ENCODE results near the gene OASL. TPM values are rescaled to one million over a fixed set of nuclear protein-coding genes. Genes with fewer than 3 reads are reported as not detected.

OASL gene
- polyA plus RNA-seq, 1 donor from 2014 or later = 0.42 TPM

DNA sequence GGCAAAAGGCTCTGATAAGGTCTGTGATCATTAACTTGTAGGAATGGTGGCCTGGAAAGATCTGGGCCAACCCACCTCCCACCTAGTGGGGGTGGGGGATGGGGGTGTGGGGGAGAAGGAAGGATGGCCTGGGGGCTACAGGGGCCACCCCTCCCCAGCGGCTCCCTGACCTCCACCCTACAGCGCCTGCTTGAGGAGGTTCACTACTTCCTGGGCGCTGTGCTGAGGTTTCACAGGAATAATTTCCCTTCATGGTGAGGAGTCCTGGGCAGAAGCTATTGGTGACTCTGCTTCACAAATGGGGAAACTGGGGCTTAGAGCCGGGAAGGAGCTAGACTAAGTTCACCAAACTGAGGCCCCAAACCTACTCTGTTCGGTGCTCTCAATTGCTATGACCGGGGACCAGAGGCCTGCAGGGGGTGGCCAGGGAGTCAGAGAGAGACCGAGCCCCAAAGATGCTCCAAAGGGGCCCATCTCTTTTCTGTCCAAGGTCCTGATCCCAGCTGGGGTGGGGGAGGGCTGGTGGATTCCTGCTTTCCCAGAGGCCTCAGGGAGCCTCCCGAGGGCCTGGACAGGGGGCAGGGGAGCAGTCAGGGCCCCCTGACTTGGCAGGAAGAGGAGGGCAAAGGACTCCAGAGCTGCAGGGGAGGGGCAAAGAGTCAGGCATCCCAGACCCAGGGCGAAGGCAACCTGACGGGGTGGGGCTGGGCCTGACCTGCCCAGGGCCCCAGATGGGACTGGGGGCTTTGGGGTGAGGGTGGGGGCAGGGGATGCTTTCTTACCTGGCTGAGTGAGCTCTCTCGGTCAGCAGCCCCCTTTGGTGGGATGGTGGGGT, 59.0 kb downstream of the OASL start:
- Histone ChIP-seq H3F3A (ENCODE audit: insufficient read depth, low read length, poor library complexity, severe bottlenecking) (no peaks in the 10 kb centered on the region), H3K36me3 (ENCODE audit: insufficient read depth, low read length) (no peaks in the 10 kb centered on the region), H3K9me2 (ENCODE audit: insufficient read depth, low read length) (no peaks in the 10 kb centered on the region), H4K20me1 (ENCODE audit: insufficient read depth) (no peaks in the 10 kb centered on the region), H2AFZ (ENCODE audit: low read depth, low read length) (no peak overlapping the region), H3K4me2 (ENCODE audit: low read length) (no peak overlapping the region), H3K27me3 (ENCODE audit: insufficient read depth, low read depth, low read length) (no peaks in the 10 kb centered on the region), H3K9me3 (ENCODE audit: low read length) (no peaks in the 10 kb centered on the region), H3K4me3 (ENCODE audit: low read length) (no peak overlapping the region), H3K9ac (ENCODE audit: low read length) (no peak overlapping the region), H3K79me2 (replicated peaks; ENCODE audit: insufficient read depth, low read length) (no peaks in the 10 kb centered on the region), H3K27ac (ENCODE audit: low read length) (no peak overlapping the region)
- TF ChIP-seq, protein P1, sequence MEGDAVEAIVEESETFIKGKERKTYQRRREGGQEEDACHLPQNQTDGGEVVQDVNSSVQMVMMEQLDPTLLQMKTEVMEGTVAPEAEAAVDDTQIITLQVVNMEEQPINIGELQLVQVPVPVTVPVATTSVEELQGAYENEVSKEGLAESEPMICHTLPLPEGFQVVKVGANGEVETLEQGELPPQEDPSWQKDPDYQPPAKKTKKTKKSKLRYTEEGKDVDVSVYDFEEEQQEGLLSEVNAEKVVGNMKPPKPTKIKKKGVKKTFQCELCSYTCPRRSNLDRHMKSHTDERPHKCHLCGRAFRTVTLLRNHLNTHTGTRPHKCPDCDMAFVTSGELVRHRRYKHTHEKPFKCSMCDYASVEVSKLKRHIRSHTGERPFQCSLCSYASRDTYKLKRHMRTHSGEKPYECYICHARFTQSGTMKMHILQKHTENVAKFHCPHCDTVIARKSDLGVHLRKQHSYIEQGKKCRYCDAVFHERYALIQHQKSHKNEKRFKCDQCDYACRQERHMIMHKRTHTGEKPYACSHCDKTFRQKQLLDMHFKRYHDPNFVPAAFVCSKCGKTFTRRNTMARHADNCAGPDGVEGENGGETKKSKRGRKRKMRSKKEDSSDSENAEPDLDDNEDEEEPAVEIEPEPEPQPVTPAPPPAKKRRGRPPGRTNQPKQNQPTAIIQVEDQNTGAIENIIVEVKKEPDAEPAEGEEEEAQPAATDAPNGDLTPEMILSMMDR (IDR thresholded peaks at IDR 0.05; ENCODE audit: poor library complexity, severe bottlenecking) = no peak
- TF ChIP-seq RAD21 (conservative IDR thresholded peaks at IDR 0.05) (no peak), MXI1 (conservative IDR thresholded peaks at IDR 0.05; ENCODE audit: poor library complexity, severe bottlenecking) (no peak), TAF1 (IDR thresholded peaks at IDR 0.05; ENCODE audit: low read depth) (no peak), POLR2AphosphoS5 (IDR thresholded peaks at IDR 0.05) (no peak), SMC3 (conservative IDR thresholded peaks at IDR 0.05; ENCODE audit: poor library complexity) (no peak), EZH2 (IDR thresholded peaks at IDR 0.05; ENCODE audit: borderline replicate concordance, insufficient read depth, low read length, poor library complexity, severe bottlenecking) (no peak), EP300 (conservative IDR thresholded peaks at IDR 0.05; ENCODE audit: poor library complexity, severe bottlenecking) (no peak)
- TF ChIP-seq, protein P2, sequence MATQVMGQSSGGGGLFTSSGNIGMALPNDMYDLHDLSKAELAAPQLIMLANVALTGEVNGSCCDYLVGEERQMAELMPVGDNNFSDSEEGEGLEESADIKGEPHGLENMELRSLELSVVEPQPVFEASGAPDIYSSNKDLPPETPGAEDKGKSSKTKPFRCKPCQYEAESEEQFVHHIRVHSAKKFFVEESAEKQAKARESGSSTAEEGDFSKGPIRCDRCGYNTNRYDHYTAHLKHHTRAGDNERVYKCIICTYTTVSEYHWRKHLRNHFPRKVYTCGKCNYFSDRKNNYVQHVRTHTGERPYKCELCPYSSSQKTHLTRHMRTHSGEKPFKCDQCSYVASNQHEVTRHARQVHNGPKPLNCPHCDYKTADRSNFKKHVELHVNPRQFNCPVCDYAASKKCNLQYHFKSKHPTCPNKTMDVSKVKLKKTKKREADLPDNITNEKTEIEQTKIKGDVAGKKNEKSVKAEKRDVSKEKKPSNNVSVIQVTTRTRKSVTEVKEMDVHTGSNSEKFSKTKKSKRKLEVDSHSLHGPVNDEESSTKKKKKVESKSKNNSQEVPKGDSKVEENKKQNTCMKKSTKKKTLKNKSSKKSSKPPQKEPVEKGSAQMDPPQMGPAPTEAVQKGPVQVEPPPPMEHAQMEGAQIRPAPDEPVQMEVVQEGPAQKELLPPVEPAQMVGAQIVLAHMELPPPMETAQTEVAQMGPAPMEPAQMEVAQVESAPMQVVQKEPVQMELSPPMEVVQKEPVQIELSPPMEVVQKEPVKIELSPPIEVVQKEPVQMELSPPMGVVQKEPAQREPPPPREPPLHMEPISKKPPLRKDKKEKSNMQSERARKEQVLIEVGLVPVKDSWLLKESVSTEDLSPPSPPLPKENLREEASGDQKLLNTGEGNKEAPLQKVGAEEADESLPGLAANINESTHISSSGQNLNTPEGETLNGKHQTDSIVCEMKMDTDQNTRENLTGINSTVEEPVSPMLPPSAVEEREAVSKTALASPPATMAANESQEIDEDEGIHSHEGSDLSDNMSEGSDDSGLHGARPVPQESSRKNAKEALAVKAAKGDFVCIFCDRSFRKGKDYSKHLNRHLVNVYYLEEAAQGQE (IDR thresholded peaks at IDR 0.05; ENCODE audit: borderline replicate concordance) = no peak

DNA sequence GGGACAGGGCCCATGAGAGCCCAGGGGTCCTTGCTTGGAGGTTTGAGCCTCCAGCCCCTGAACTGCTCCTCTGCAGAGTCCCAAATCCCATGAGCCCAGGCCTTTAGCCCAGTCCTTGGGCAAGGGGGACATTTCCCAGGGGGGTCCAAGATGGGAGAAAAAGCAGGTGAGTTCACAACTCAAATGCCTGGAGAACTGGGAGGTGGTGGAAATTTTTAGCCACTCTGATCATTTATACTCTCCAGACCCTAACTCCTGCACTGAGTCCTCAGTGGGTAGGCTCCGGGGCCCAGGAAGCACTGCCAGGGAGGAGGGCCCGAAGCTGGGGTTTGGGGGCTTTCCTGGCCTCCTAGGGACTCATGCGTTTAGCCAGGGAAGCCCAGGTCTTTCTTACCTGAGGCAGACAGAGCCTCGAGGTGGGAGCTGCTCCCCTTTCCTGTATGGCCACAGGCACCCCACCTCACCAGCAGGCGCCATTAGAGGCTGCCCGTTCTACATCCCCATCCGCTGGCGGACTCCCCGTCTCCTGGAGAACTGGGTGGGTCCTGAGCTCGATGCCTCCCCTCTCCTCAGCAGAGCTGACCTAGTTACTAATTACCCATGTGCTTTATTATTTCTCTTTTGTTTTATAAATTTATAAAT, 59.7 kb downstream of the OASL start:
- no peaks in the 10 kb centered on the region for H3K9me2 ChIP-seq (ENCODE audit: insufficient read depth, low read length)
- H3K27me3 ChIP-seq (ENCODE audit: insufficient read depth, low read depth, low read length) = no peaks in the 10 kb centered on the region
- H3F3A ChIP-seq (ENCODE audit: insufficient read depth, low read length, poor library complexity, severe bottlenecking) = no peaks in the 10 kb centered on the region
- H3K36me3 ChIP-seq (ENCODE audit: insufficient read depth, low read length) = no peaks in the 10 kb centered on the region
- no peak overlapping the region for H3K27ac ChIP-seq (ENCODE audit: low read length)
- H2AFZ ChIP-seq (ENCODE audit: low read depth, low read length) = no peak overlapping the region
- H3K4me2 ChIP-seq (ENCODE audit: low read length) = no peak overlapping the region
- TF ChIP-seq RAD21 (conservative IDR thresholded peaks at IDR 0.05) = no peak
- TF ChIP-seq EZH2 (IDR thresholded peaks at IDR 0.05; ENCODE audit: borderline replicate concordance, insufficient read depth, low read length, poor library complexity, severe bottlenecking) = no peak
- no peak for TF ChIP-seq SMC3 (conservative IDR thresholded peaks at IDR 0.05; ENCODE audit: poor library complexity)
- TF ChIP-seq, protein P2 (IDR thresholded peaks at IDR 0.05; ENCODE audit: borderline replicate concordance) = no peak
- TF ChIP-seq MXI1 (conservative IDR thresholded peaks at IDR 0.05; ENCODE audit: poor library complexity, severe bottlenecking) = no peak
- no peak for TF ChIP-seq TAF1 (IDR thresholded peaks at IDR 0.05; ENCODE audit: low read depth)
- TF ChIP-seq, protein P1 (IDR thresholded peaks at IDR 0.05; ENCODE audit: poor library complexity, severe bottlenecking) = no peak
- H3K9me3 ChIP-seq (ENCODE audit: low read length) = no peaks in the 10 kb centered on the region
- no peaks in the 10 kb centered on the region for H4K20me1 ChIP-seq (ENCODE audit: insufficient read depth)
- H3K79me2 ChIP-seq (replicated peaks; ENCODE audit: insufficient read depth, low read length) = no peaks in the 10 kb centered on the region
- H3K4me3 ChIP-seq (ENCODE audit: low read length) = no peak overlapping the region
- H3K9ac ChIP-seq (ENCODE audit: low read length) = no peak overlapping the region
